ENCODE measurements around the gene ANKRD40. TPM values are rescaled to one million over a fixed set of nuclear protein-coding genes. Genes with fewer than 3 reads are reported as not detected.

The ANKRD40 gene
- total RNA-seq, 4 donors from 2014 or later, result 22.4 to 31.1 (median 22.7) TPM

GRCh38 chr17:50658616-50659015 lies 49.1 kb downstream of the ANKRD40 start:
- intact Hi-C loops (cut with DNase I; ENCODE audit: low total_unique reads), result no loop called here

DNA sequence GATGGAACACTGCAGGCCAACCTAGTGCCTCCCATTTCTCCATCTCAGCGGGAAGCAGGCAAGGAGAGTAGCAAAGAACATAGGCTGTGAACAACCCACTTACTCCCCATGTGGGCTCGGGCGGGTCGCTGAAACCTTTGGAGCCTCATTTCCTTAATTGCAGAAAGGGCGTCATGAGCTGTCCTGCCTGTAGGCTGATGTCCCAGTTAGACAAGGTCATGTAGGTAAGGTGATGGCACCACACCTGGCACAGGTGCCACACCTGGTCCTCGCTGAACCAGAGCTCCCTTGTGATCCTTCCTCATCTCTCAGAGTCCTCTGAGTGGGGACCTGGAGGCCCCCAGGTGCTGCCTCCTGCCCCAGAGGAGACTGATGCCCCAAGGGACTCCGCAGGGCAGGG lies 50.1 kb downstream of the ANKRD40 start:
- H3K4me3 ChIP-seq (ENCODE audit: low read depth, poor library complexity, severe bottlenecking), result no peak overlapping the region
- DNase-seq (ENCODE audit: low spot score in 2 of 2), result no peak
- intact Hi-C loops (cut with DNase I; ENCODE audit: low total_unique reads), result no loop called here
- 76 to 86% methylated on average over 7 of the region's 7 CpGs for WGBS, 2 donors
- TF ChIP-seq, protein P1, sequence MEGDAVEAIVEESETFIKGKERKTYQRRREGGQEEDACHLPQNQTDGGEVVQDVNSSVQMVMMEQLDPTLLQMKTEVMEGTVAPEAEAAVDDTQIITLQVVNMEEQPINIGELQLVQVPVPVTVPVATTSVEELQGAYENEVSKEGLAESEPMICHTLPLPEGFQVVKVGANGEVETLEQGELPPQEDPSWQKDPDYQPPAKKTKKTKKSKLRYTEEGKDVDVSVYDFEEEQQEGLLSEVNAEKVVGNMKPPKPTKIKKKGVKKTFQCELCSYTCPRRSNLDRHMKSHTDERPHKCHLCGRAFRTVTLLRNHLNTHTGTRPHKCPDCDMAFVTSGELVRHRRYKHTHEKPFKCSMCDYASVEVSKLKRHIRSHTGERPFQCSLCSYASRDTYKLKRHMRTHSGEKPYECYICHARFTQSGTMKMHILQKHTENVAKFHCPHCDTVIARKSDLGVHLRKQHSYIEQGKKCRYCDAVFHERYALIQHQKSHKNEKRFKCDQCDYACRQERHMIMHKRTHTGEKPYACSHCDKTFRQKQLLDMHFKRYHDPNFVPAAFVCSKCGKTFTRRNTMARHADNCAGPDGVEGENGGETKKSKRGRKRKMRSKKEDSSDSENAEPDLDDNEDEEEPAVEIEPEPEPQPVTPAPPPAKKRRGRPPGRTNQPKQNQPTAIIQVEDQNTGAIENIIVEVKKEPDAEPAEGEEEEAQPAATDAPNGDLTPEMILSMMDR (IDR thresholded peaks at IDR 0.05), result no peak
- no peak for TF ChIP-seq POLR2A (IDR thresholded peaks at IDR 0.05)

More at GRCh38 chr17:50658616-50659015, 49.1 kb downstream of the ANKRD40 start:
- DNase-seq (ENCODE audit: low spot score in 2 of 2), result no peak
- TF ChIP-seq, protein P1 (IDR thresholded peaks at IDR 0.05), result no peak
- TF ChIP-seq POLR2A (IDR thresholded peaks at IDR 0.05), result no peak
- WGBS, 2 donors, result 71 to 77% methylated on average over 5 to 6 of the region's 6 CpGs
- no peak overlapping the region for H3K4me3 ChIP-seq (ENCODE audit: low read depth, poor library complexity, severe bottlenecking)

DNA sequence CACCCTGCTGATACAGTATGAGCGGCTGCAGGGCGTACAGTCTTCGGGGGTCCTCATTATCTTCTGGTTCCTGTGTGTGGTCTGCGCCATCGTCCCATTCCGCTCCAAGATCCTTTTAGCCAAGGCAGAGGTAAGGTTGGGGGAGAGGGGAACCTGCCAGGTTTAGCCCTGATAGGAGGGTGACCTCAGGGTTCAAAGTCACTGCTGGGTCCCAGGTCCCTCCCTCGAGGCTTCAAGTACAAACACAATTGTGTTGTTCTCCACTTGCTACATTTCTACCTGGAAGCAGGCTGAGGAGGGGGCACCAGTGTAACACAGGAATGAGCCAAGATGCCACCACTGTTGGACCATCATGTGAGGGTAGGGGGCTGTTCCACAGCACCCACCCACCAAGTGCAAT lies 50.7 kb downstream of the ANKRD40 start:
- no peak overlapping the region for H3K4me3 ChIP-seq (ENCODE audit: low read depth, poor library complexity, severe bottlenecking)
- intact Hi-C loops (cut with DNase I; ENCODE audit: low total_unique reads), result no loop called here
- WGBS, 2 donors, result 97 to 98% methylated on average over 7 of the region's 7 CpGs
- no peak for DNase-seq (ENCODE audit: low spot score in 2 of 2)
- TF ChIP-seq POLR2A (IDR thresholded peaks at IDR 0.05), result no peak
- TF ChIP-seq, protein P1 (IDR thresholded peaks at IDR 0.05), result no peak

GRCh38 chr17:50656509-50656908 lies 51.2 kb downstream of the ANKRD40 start:
- H3K4me3 ChIP-seq (ENCODE audit: low read depth, poor library complexity, severe bottlenecking), result no peak overlapping the region
- WGBS, 2 donors, result 97 to 98% methylated on average over 5 of the region's 5 CpGs
- no peak for TF ChIP-seq POLR2A (IDR thresholded peaks at IDR 0.05)
- TF ChIP-seq, protein P1 (IDR thresholded peaks at IDR 0.05), result no peak
- DNase-seq (ENCODE audit: low spot score in 2 of 2), result no peak
- intact Hi-C loops (cut with DNase I; ENCODE audit: low total_unique reads), result no loop called here

DNA sequence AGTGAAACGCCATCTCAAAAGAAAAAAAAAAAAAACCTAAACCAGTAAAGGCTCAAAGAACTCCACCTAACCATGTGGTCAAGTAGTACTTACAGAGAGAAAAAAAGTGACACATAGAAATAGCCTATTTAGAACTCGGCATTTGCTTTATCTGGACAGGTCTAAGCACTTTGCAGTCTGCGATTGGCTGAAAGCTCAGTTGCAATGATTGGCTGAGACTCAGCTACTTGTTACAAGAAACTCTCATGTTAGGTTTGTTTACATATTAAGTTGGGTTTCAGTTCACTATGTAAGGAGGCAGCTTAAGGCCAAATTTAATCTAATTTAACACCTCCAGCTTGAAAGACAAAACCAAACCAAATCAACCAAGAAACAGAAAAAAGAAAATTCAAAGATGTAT lies 54.0 kb downstream of the ANKRD40 start:
- 90 to 95% methylated on average over 3 of the region's 3 CpGs for WGBS, 2 donors

GRCh38 chr17:50651661-50652060 lies 56.1 kb downstream of the ANKRD40 start:
- H3K4me3 ChIP-seq (ENCODE audit: low read depth, poor library complexity, severe bottlenecking), result no peak overlapping the region
- DNase-seq (ENCODE audit: low spot score in 2 of 2), result no peak
- intact Hi-C loops (cut with DNase I; ENCODE audit: low total_unique reads), result no loop called here
- 93 to 98% methylated on average over 2 of the region's 2 CpGs for WGBS, 2 donors
- TF ChIP-seq, protein P1 (IDR thresholded peaks at IDR 0.05), result no peak
- no peak for TF ChIP-seq POLR2A (IDR thresholded peaks at IDR 0.05)

More for the DNA sequence above, 54.0 kb downstream of the ANKRD40 start:
- no peak overlapping the region for H3K4me3 ChIP-seq (ENCODE audit: low read depth, poor library complexity, severe bottlenecking)
- no peak for DNase-seq (ENCODE audit: low spot score in 2 of 2)
- intact Hi-C loops (cut with DNase I; ENCODE audit: low total_unique reads), result no loop called here
- TF ChIP-seq, protein P1 (IDR thresholded peaks at IDR 0.05), result no peak
- TF ChIP-seq POLR2A (IDR thresholded peaks at IDR 0.05), result no peak
